ENCODE results near the gene DPRX. TPM values are rescaled to one million over a fixed set of nuclear protein-coding genes. Genes with fewer than 3 reads are reported as not detected.

Gene DPRX
- total RNA-seq, 2 donors from 2014 or later: not detected

DNA sequence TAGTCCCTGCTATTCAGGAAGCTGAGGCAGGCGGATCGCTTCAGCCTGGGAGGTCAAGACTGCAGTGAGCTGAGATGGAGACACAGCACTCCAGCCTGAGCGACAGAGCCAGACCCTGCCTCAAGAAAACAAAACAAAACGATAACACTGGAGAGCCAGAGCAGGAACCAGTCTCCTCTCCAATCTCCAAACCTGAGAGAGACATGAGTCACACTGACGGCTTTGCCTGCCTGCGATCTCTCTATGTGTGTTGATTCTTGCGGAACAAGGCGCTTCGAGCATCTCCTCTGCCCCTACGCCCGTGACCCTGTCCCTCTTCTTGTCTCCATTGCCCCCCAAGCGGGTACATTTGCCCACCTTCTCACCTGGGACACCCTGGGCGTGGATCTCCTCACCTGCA lies 15.6 kb downstream of the DPRX start:
- H3K27ac Mint-ChIP-seq: no peak overlapping the region
- TF ChIP-seq, protein P1, sequence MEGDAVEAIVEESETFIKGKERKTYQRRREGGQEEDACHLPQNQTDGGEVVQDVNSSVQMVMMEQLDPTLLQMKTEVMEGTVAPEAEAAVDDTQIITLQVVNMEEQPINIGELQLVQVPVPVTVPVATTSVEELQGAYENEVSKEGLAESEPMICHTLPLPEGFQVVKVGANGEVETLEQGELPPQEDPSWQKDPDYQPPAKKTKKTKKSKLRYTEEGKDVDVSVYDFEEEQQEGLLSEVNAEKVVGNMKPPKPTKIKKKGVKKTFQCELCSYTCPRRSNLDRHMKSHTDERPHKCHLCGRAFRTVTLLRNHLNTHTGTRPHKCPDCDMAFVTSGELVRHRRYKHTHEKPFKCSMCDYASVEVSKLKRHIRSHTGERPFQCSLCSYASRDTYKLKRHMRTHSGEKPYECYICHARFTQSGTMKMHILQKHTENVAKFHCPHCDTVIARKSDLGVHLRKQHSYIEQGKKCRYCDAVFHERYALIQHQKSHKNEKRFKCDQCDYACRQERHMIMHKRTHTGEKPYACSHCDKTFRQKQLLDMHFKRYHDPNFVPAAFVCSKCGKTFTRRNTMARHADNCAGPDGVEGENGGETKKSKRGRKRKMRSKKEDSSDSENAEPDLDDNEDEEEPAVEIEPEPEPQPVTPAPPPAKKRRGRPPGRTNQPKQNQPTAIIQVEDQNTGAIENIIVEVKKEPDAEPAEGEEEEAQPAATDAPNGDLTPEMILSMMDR (conservative IDR thresholded peaks at IDR 0.05): no peak
- H3K27me3 Mint-ChIP-seq (ENCODE audit: insufficient read depth): no peaks in the 10 kb centered on the region
- 85 to 92% methylated on average over 8 to 13 of the region's 13 CpGs for WGBS, 2 experiments (ENCODE audit: insufficient coverage in 1 of 2, insufficient read length in 1 of 2)
- Histone ChIP-seq H3K4me1 (ENCODE audit: control insufficient read depth, insufficient read depth, low read length) (no peaks in the 10 kb centered on the region), H3K9ac (ENCODE audit: extremely low read depth, low read length, poor library complexity, severe bottlenecking) (no peak overlapping the region), H3K27me3 (ENCODE audit: control insufficient read depth, insufficient read depth, low read length, poor library complexity, severe bottlenecking) (no peaks in the 10 kb centered on the region), H3K36me3 (ENCODE audit: control insufficient read depth, insufficient read depth, low read length) (no peaks in the 10 kb centered on the region), H3K27ac (ENCODE audit: low read depth, low read length) (no peak overlapping the region), H3K4me3 (ENCODE audit: low read length) (no peak overlapping the region), H3K9me3 (ENCODE audit: control insufficient read depth, low read length) (peaks cover 17% of the 10 kb centered on the region)
- no peak for DNase-seq
- H3K4me1 Mint-ChIP-seq: peaks cover 19% of the 10 kb centered on the region
- H3K4me3 Mint-ChIP-seq: no peak overlapping the region
- peaks cover 42% of the 10 kb centered on the region for H3K9me3 Mint-ChIP-seq
- peaks cover 8% of the 10 kb centered on the region for H3K36me3 Mint-ChIP-seq (ENCODE audit: low read depth)

DNA sequence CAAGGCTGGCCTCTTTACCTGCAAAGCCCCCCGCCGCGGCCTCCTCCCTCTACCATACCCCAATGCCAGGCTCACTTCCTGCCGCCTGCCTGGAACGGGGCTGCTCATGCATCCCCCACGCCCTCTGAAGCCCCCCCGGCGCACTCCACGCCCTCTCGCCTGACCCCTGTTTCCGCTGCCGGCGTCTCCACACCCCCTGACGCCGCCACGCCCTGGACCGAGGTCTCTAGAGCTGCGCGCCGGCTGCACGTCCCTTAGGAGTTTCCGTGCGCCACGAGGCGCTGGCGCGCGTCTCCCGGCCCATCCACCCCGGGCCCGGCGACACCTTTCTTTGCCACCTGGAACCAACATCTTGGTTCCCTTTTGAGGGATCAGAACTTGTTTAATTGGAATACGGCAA lies 16.0 kb downstream of the DPRX start:
- DNase-seq: no peak
- Histone ChIP-seq H3K4me3 (ENCODE audit: low read length) (no peak overlapping the region), H3K9me3 (ENCODE audit: control insufficient read depth, low read length) (peaks cover 22% of the 10 kb centered on the region), H3K4me1 (ENCODE audit: control insufficient read depth, insufficient read depth, low read length) (no peaks in the 10 kb centered on the region), H3K27ac (ENCODE audit: low read depth, low read length) (no peak overlapping the region), H3K27me3 (ENCODE audit: control insufficient read depth, insufficient read depth, low read length, poor library complexity, severe bottlenecking) (no peaks in the 10 kb centered on the region), H3K36me3 (ENCODE audit: control insufficient read depth, insufficient read depth, low read length) (no peaks in the 10 kb centered on the region), H3K9ac (ENCODE audit: extremely low read depth, low read length, poor library complexity, severe bottlenecking) (no peak overlapping the region)
- 95 to 97% methylated on average over 29 to 33 of the region's 33 CpGs for WGBS, 2 experiments (ENCODE audit: insufficient coverage in 1 of 2, insufficient read length in 1 of 2)
- H3K4me3 Mint-ChIP-seq: no peak overlapping the region
- H3K36me3 Mint-ChIP-seq (ENCODE audit: low read depth): peaks cover 9% of the 10 kb centered on the region
- H3K27ac Mint-ChIP-seq: no peak overlapping the region
- H3K9me3 Mint-ChIP-seq: peaks cover 45% of the 10 kb centered on the region
- TF ChIP-seq, protein P1 (conservative IDR thresholded peaks at IDR 0.05): no peak
- no peaks in the 10 kb centered on the region for H3K27me3 Mint-ChIP-seq (ENCODE audit: insufficient read depth)
- H3K4me1 Mint-ChIP-seq: peaks cover 15% of the 10 kb centered on the region

DNA sequence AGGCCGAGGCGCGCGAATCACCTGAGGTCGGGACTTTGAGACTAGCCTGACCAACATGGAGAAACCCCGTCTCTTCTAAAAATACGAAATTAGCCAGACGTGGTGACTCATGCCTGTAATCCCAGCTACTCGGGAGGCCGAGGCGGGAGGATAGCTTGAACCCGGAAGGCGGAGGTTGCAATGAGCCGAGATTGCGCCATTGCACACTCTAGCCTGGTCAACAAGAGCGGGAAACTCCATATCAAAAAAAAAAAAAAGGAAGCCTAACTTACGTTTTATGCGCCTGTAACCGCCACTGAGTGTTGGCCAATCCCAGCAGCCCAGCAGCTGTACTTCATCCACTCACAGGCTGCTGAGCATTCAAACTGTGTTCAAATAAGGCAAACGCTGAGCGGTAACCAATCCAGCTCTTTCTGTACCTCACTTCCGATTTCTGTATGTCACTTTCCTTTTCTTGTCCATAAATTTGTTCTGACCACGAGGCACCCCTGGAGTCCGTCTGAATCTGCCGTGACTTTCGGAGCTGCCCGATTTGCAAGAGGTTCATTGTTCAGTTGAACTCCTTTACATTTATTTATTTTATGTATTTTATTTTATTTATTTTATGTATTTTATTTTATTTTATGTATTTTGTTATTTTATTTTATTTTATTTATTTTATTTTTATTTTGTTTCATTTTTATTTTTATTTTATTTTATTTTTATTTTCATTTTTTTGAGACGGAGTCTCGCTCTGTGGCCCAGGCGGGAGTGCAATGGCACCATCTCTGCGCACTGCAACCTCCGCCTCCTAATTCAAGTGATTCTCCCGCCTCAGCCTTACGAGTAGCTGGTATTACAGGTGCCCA lies 18.2 kb downstream of the DPRX start:
- TF ChIP-seq, protein P1 (conservative IDR thresholded peaks at IDR 0.05): no peak
- no peaks in the 10 kb centered on the region for H3K36me3 ChIP-seq (ENCODE audit: control insufficient read depth, insufficient read depth, low read length)
- no peaks in the 10 kb centered on the region for H3K27me3 ChIP-seq (ENCODE audit: control insufficient read depth, insufficient read depth, low read length, poor library complexity, severe bottlenecking)
- H3K4me1 ChIP-seq (ENCODE audit: control insufficient read depth, insufficient read depth, low read length): no peaks in the 10 kb centered on the region
- Mint-ChIP-seq H3K4me3 (no peak overlapping the region), H3K27me3 (ENCODE audit: insufficient read depth) (no peaks in the 10 kb centered on the region), H3K27ac (no peak overlapping the region), H3K9me3 (peaks cover 60% of the 10 kb centered on the region), H3K36me3 (ENCODE audit: low read depth) (peaks cover 11% of the 10 kb centered on the region), H3K4me1 (no peaks in the 10 kb centered on the region)
- 94 to 98% methylated on average over 24 to 34 of the region's 34 CpGs for WGBS, 2 experiments (ENCODE audit: insufficient coverage in 1 of 2, insufficient read length in 1 of 2)
- no peak overlapping the region for H3K9ac ChIP-seq (ENCODE audit: extremely low read depth, low read length, poor library complexity, severe bottlenecking)
- no peak for DNase-seq
- H3K27ac ChIP-seq (ENCODE audit: low read depth, low read length): no peak overlapping the region
- H3K4me3 ChIP-seq (ENCODE audit: low read length): no peak overlapping the region
- peaks cover 38% of the 10 kb centered on the region for H3K9me3 ChIP-seq (ENCODE audit: control insufficient read depth, low read length)

Measured in endodermal cell (in vitro differentiated cells).